Activated naive CD8-positive, alpha-beta T cell (primary cell): Measurements from ENCODE around the gene CDH13.

Experiments used
- H3K27ac Mint-ChIP-seq: one replicate; pipeline ENCODE4 v1.8.0; 2021; ENCODE audit warnings: mixed read lengths
- H3K27me3 Mint-ChIP-seq: one replicate; pipeline ENCODE4 v1.8.0; 2021; ENCODE audit warnings: mixed read lengths
- H3K36me3 Mint-ChIP-seq: one replicate; pipeline ENCODE4 v1.8.0; 2021; ENCODE audit warnings: mixed read lengths
- H3K4me1 Mint-ChIP-seq: one replicate; pipeline ENCODE4 v1.8.0; 2021; ENCODE audit warnings: low read depth, mixed read lengths
- H3K4me3 Mint-ChIP-seq: one replicate; pipeline ENCODE4 v1.8.0; 2021; ENCODE audit warnings: mild to moderate bottlenecking, mixed read lengths
- H3K9me3 Mint-ChIP-seq: one replicate; pipeline ENCODE4 v1.8.0; 2021; ENCODE audit warnings: low read depth, mixed read lengths

Gene CDH13

GRCh38 chr16:82776470-82777146 is 149.8 kb downstream of the CDH13 start:
- Mint-ChIP-seq H3K27ac (no peak overlapping the region), H3K4me1 (no peaks in the 10 kb centered on the region), H3K9me3 (no peaks in the 10 kb centered on the region), H3K4me3 (no peak overlapping the region), H3K27me3 (peaks cover 10% of the 10 kb centered on the region), H3K36me3 (no peaks in the 10 kb centered on the region)

GRCh38 chr16:82782715-82783251 is 156.0 kb downstream of the CDH13 start:
- H3K27ac Mint-ChIP-seq, result no peak overlapping the region
- H3K4me1 Mint-ChIP-seq, result no peaks in the 10 kb centered on the region
- H3K4me3 Mint-ChIP-seq, result no peak overlapping the region
- peaks cover 4% of the 10 kb centered on the region for H3K27me3 Mint-ChIP-seq
- no peaks in the 10 kb centered on the region for H3K36me3 Mint-ChIP-seq
- H3K9me3 Mint-ChIP-seq, result no peaks in the 10 kb centered on the region

GRCh38 chr16:82783933-82784572 is 157.3 kb downstream of the CDH13 start:
- H3K27me3 Mint-ChIP-seq, result peaks cover 1% of the 10 kb centered on the region
- no peaks in the 10 kb centered on the region for H3K9me3 Mint-ChIP-seq
- H3K4me3 Mint-ChIP-seq, result no peak overlapping the region
- no peaks in the 10 kb centered on the region for H3K4me1 Mint-ChIP-seq
- H3K27ac Mint-ChIP-seq, result no peak overlapping the region
- no peaks in the 10 kb centered on the region for H3K36me3 Mint-ChIP-seq

DNA sequence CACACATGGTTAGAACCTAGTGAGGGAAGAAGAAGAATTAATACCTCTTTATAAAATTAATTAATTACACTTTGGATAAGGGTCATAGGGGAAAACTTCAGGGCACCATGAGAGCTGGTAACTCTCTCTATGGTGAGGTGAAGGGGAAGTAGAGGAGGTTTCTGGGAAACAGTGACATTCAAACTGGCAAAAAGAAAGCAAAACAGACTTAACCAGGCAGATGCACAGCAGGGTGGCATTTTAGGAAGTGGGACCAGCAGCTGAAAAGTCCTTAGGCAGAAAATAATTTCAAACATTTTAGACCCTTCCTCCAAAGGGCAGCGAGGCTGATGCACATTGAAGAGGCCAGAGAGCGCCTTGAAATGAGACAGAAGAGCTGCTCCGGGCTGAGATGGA is 157.8 kb downstream of the CDH13 start:
- H3K27ac Mint-ChIP-seq, result no peak overlapping the region
- H3K36me3 Mint-ChIP-seq, result no peaks in the 10 kb centered on the region
- no peaks in the 10 kb centered on the region for H3K4me1 Mint-ChIP-seq
- H3K4me3 Mint-ChIP-seq, result no peak overlapping the region
- peaks cover under 1% of the 10 kb centered on the region for H3K27me3 Mint-ChIP-seq
- H3K9me3 Mint-ChIP-seq, result no peaks in the 10 kb centered on the region

GRCh38 chr16:82788225-82788624 is 161.5 kb downstream of the CDH13 start:
- H3K4me1 Mint-ChIP-seq, result no peaks in the 10 kb centered on the region
- H3K4me3 Mint-ChIP-seq, result no peak overlapping the region
- H3K27me3 Mint-ChIP-seq, result no peaks in the 10 kb centered on the region
- no peak overlapping the region for H3K27ac Mint-ChIP-seq
- H3K36me3 Mint-ChIP-seq, result no peaks in the 10 kb centered on the region
- no peaks in the 10 kb centered on the region for H3K9me3 Mint-ChIP-seq

GRCh38 chr16:82788919-82789318 is 162.2 kb downstream of the CDH13 start:
- H3K4me3 Mint-ChIP-seq, result no peak overlapping the region
- no peaks in the 10 kb centered on the region for H3K27me3 Mint-ChIP-seq
- no peaks in the 10 kb centered on the region for H3K9me3 Mint-ChIP-seq
- no peaks in the 10 kb centered on the region for H3K4me1 Mint-ChIP-seq
- no peaks in the 10 kb centered on the region for H3K36me3 Mint-ChIP-seq
- no peak overlapping the region for H3K27ac Mint-ChIP-seq

DNA sequence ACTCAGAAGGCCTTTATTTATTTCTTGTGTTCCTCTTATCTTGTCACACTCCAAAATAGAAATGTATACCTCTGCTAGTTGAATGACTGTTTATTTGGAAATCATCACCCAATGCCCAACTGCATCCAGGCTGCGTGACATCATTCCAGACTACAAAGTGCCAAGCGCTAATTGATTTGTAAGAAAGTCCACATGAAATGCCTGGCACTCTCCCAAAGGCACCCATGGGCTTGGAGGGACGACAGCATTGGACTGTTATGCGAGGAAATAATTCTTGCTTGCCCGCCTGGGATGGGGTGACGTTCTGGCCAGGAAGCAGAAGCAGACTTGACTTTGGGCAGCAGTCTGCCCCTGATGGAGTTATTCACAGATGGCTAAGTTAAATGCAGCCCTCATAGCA is 165.9 kb downstream of the CDH13 start:
- H3K27ac Mint-ChIP-seq, result no peak overlapping the region

GRCh38 chr16:82793528-82794245 is 166.9 kb downstream of the CDH13 start:
- H3K4me3 Mint-ChIP-seq, result no peak overlapping the region
- H3K27me3 Mint-ChIP-seq, result no peaks in the 10 kb centered on the region
- no peaks in the 10 kb centered on the region for H3K36me3 Mint-ChIP-seq
- H3K27ac Mint-ChIP-seq, result no peak overlapping the region
- H3K9me3 Mint-ChIP-seq, result no peaks in the 10 kb centered on the region
- no peaks in the 10 kb centered on the region for H3K4me1 Mint-ChIP-seq

More for the DNA sequence above, 165.9 kb downstream of the CDH13 start:
- H3K9me3 Mint-ChIP-seq, result no peaks in the 10 kb centered on the region
- H3K4me3 Mint-ChIP-seq, result no peak overlapping the region
- no peaks in the 10 kb centered on the region for H3K36me3 Mint-ChIP-seq
- H3K27me3 Mint-ChIP-seq, result no peaks in the 10 kb centered on the region
- no peaks in the 10 kb centered on the region for H3K4me1 Mint-ChIP-seq

DNA sequence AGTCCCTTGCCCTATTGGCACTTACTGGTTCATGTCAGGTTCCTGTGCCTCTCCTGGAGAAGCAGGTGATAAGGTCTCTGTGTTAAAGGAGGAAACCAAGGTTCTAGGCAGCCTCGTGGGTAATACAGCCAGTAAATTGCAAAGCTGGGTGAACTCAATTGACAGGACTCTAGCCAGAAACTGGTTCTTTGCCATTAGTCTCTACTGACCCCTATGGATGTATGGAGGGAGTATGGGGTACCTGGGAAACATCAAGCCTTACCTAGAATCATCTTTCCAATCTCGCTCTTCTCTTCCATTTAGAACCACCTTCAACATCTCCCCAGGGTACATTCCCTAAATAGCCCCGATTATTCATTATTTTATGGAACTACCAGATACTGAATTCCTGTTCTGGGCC is 169.3 kb downstream of the CDH13 start:
- Mint-ChIP-seq H3K4me3 (no peak overlapping the region), H3K9me3 (no peaks in the 10 kb centered on the region), H3K27me3 (no peaks in the 10 kb centered on the region), H3K4me1 (no peaks in the 10 kb centered on the region), H3K36me3 (no peaks in the 10 kb centered on the region), H3K27ac (no peak overlapping the region)

DNA sequence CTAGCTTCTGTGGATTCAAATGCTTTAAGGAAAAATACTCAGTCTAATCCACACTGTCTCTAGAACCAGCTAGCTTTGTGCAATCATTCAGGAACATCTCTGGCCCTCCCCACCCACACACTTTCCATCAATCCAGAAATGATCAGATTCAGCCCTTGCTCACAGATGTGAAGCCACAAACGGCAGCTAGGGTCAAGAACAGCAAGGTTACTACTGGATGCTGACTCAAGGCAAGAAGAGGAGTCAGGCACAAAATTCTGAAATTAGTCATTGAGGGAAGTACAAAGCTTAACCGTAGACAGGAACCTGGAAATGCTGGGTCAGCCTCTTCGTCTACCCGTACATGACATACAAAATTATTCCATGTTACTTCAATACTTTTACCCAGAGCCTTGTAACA is 174.6 kb downstream of the CDH13 start:
- Mint-ChIP-seq H3K4me3 (no peak overlapping the region), H3K4me1 (no peaks in the 10 kb centered on the region), H3K36me3 (no peaks in the 10 kb centered on the region), H3K27me3 (no peaks in the 10 kb centered on the region), H3K27ac (no peak overlapping the region), H3K9me3 (no peaks in the 10 kb centered on the region)

DNA sequence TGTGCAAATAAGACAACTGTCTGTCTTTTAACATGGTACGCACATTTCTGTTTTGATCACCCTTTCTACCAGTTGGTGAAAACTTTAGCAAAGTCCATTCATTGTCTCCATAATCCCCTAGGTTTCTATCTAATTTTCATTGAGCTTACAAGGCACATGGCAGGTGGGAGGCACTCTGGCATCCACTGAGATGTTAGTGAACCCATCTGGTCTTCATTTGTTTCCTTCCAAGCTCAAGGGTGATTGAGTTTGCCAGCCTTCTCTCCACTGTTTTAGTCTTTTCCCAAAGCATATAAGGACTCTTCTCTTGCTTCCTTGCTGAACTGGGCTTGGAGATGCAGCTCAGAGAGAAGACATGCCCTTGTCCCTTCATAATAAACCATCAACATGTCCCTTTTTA is 179.1 kb downstream of the CDH13 start:
- Mint-ChIP-seq H3K27ac (no peak overlapping the region), H3K4me3 (no peak overlapping the region), H3K4me1 (no peaks in the 10 kb centered on the region), H3K9me3 (no peaks in the 10 kb centered on the region), H3K27me3 (peaks cover 4% of the 10 kb centered on the region), H3K36me3 (no peaks in the 10 kb centered on the region)

DNA sequence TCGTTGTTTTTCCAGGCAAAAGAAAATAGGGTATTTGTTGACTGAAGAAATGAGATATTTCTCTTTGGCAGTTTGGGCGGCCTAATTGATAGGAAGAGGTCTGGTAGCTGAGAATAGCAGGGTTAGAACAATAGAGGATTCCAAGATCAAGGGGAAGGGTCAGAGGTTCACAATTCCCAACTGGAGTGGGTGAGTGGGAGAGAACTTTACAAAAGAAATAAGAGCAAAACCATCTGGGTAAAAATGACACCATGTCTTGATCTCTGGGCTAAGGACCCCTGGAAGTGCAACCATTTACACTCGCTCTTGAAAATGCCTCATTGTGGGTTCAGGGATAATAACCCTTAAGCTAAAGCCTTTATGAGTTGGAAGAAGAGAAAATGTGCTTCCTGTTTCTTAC is 180.5 kb downstream of the CDH13 start:
- Mint-ChIP-seq H3K27ac (no peak overlapping the region), H3K36me3 (no peaks in the 10 kb centered on the region), H3K27me3 (peaks cover 4% of the 10 kb centered on the region), H3K9me3 (no peaks in the 10 kb centered on the region), H3K4me1 (no peaks in the 10 kb centered on the region), H3K4me3 (no peak overlapping the region)

DNA sequence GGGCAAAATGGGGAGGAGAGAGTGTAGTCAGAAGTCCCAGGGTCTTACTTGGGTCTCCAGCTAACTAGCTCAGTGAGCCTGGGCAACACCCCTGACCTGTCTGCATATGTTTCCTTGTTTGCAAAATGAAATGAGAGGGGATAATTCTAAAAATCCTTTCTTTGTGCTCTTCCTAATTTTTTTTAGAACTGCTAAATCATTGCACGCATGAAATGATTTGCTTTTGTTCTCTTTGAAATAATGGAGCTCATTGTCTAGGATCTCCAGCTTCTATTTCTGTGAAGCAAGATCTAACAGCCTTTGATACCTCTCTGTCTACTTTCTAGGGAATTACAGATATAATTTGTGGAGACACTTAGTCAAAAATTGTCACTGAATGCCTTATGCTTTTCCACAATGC is 181.3 kb downstream of the CDH13 start:
- H3K36me3 Mint-ChIP-seq, result no peaks in the 10 kb centered on the region
- no peaks in the 10 kb centered on the region for H3K4me1 Mint-ChIP-seq
- H3K9me3 Mint-ChIP-seq, result no peaks in the 10 kb centered on the region
- H3K27ac Mint-ChIP-seq, result no peak overlapping the region
- H3K4me3 Mint-ChIP-seq, result no peak overlapping the region
- peaks cover 4% of the 10 kb centered on the region for H3K27me3 Mint-ChIP-seq

- H3K27me3 Mint-ChIP-seq, result peaks cover 4% of the 10 kb centered on the region
- no peaks in the 10 kb centered on the region for H3K36me3 Mint-ChIP-seq
- no peaks in the 10 kb centered on the region for H3K9me3 Mint-ChIP-seq
- H3K4me3 Mint-ChIP-seq, result no peak overlapping the region
- no peaks in the 10 kb centered on the region for H3K4me1 Mint-ChIP-seq
- no peak overlapping the region for H3K27ac Mint-ChIP-seq
Measured at GRCh38 chr16:82810077-82810476, 183.3 kb downstream of the CDH13 start.

DNA sequence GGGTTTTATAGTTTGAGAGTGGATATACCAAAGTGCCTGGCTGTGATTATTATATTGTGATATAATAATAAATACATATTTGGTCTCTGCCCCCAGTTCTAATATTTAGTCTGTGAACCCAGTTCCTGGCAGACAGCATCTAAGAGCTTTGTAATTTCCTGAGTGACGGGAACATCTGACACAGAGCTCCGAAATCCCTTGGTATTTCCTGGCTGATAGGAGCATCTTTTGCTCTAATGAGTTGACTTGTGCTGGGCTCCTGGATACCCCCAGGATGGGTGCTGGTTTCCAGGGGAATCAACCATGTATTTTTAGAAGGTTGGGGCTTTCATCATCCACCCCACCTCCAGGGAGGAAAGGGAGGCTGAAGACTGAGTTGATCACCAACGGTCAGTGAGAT is 187.3 kb downstream of the CDH13 start:
- Mint-ChIP-seq H3K9me3 (no peaks in the 10 kb centered on the region), H3K27me3 (peaks cover 4% of the 10 kb centered on the region), H3K27ac (no peak overlapping the region), H3K36me3 (no peaks in the 10 kb centered on the region), H3K4me1 (no peaks in the 10 kb centered on the region), H3K4me3 (no peak overlapping the region)
